SK-N-MC (cell line): ENCODE results near the gene REPS1.
"Not testable (repeated sequence)": the region's sequence is repeated elsewhere in the genome, so short reads cannot be mapped to it uniquely, and the experiment has no call there.

ENCODE experiments used
- DNase-seq: peaks from one replicate; pipeline ENCODE4 v3.0.0-alpha.2; 2011; ENCODE audit warnings: low read depth, low spot score
- H3K27ac ChIP-seq: fragments of 200-600 bp; sonication (generic); 2 replicates; pipeline ENCODE4 v1.5.1; 2016; ENCODE audit warnings: mixed run types
- H3K36me3 ChIP-seq: fragments of 200-600 bp; sonication (generic); 2 replicates; pipeline ENCODE4 v1.6.1; 2017; ENCODE audit warnings: antibody characterized with exemption, low read length, mixed read lengths; ENCODE audit not compliant: insufficient read depth
- H3K4me3 ChIP-seq: fragments of 200-600 bp; sonication (generic); 2 replicates; pipeline ENCODE4 v1.5.1; 2016
- H3K9ac ChIP-seq: fragments of 200-600 bp; sonication (generic); 2 replicates; pipeline ENCODE4 v1.8.0; 2017; ENCODE audit warnings: mixed run types, mixed read lengths; ENCODE audit not compliant: insufficient read length
- H3K9me3 ChIP-seq: fragments of 200-600 bp; sonication (generic); 2 replicates; pipeline ENCODE4 v1.6.1; 2017; ENCODE audit warnings: low read depth, mild to moderate bottlenecking, antibody characterized with exemption, low read length, moderate library complexity, mixed read lengths
- EZH2 ChIP-seq: fragments of 200-600 bp; sonication (generic); IDR thresholded peaks from one replicate; pipeline ENCODE4 v1.6.1; 2017; ENCODE audit warnings: antibody characterized with exemption
- FOXP2 ChIP-seq: optimal IDR thresholded peaks from 2 replicates; pipeline ENCODE3; 2011; ENCODE audit warnings: mild to moderate bottlenecking, moderate library complexity; ENCODE audit not compliant: insufficient read depth; ENCODE audit errors: extremely low read length, control extremely low read depth
- POLR2AphosphoS5 ChIP-seq: IDR thresholded peaks from 2 replicates; pipeline ENCODE4 v1.6.1; 2012; ENCODE audit warnings: mild to moderate bottlenecking, low read depth, low read length, borderline replicate concordance

Gene REPS1

DNA sequence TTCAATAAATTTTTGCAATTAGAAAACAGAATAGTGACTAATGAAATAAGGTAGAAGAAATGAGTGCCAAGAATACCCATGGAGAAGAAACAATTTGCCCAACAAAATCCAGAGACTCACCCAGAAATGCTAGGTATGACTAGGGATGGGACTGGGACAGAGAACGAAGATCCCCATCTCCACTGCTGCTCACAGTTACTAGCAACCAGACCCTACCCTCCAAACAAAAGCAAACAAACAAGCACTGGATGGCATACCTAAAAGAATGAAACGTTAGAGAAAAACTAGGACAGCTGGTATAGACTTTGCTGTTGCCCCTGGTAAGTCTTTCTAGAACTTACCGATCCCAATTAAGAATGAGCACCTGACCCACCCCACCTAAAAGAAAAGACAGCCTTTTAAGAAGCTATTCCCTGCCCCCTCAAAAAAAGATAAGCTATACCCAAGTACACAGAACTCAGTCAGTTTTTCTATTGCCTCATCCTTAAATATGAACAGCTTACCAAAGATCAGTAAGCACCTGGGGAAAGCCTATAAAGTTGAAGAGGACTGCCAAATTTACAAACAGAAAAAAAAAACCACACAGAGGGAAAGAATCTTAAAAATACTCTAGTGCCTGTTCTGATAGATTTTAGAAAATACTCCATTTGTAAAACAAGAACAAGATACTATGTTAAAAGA, 31.7 kb downstream of the REPS1 start:
- TF ChIP-seq EZH2: no peak
- TF ChIP-seq FOXP2: no peak
- no peak for TF ChIP-seq POLR2AphosphoS5
- H3K27ac ChIP-seq: no peak overlapping the region
- H3K4me3 ChIP-seq: no peak overlapping the region
- no peaks in the 10 kb centered on the region for H3K36me3 ChIP-seq
- H3K9me3 ChIP-seq: no peaks in the 10 kb centered on the region
- no peak for DNase-seq
- no peak overlapping the region for H3K9ac ChIP-seq

DNA sequence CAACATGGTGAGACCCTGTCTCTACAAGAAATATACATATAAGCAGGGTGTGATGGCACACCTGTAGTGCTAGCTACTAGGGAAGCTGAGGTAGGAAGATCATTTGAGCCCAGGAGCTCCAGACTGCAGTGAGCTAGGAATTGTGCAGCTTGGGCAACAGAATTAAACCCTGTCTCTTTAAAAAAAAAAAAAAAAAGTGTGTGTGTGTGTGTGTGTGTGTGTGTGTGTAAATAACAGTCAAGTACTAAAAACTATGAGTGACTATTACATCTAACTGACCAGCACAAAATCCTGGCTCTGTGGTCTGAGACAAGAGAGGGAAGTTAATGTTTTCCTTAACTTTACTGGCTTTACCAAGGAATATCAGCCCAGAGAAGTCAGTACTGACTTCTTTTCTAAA, 32.8 kb downstream of the REPS1 start:
- DNase-seq: no peak
- TF ChIP-seq FOXP2 (no peak), POLR2AphosphoS5 (no peak), EZH2 (no peak)
- Histone ChIP-seq H3K36me3 (no peaks in the 10 kb centered on the region), H3K4me3 (no peak overlapping the region), H3K27ac (no peak overlapping the region), H3K9ac (no peak overlapping the region), H3K9me3 (no peaks in the 10 kb centered on the region)

DNA sequence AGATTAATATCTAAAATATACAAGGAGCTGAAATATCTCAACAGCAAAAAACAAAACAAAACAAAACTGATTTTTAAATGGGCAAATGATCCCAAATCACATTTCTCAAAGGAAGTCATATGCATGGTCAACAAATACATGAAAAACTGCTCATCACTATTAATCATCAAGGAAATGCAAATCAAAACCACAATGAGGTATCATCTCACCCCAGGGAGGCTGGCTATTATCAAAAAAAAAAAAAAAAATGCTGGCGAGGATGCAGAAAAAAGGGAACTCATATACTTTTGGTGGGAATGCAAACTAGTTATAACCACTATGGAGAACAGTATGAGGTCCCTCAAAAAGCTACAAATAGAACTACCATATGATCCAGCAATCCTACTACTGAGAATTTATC, 34.6 kb downstream of the REPS1 start:
- DNase-seq: no peak
- Histone ChIP-seq H3K27ac (no peak overlapping the region), H3K4me3 (no peak overlapping the region), H3K36me3 (no peaks in the 10 kb centered on the region), H3K9me3 (no peaks in the 10 kb centered on the region), H3K9ac (no peak overlapping the region)
- TF ChIP-seq FOXP2 (no peak), POLR2AphosphoS5 (no peak), EZH2 (no peak)

DNA sequence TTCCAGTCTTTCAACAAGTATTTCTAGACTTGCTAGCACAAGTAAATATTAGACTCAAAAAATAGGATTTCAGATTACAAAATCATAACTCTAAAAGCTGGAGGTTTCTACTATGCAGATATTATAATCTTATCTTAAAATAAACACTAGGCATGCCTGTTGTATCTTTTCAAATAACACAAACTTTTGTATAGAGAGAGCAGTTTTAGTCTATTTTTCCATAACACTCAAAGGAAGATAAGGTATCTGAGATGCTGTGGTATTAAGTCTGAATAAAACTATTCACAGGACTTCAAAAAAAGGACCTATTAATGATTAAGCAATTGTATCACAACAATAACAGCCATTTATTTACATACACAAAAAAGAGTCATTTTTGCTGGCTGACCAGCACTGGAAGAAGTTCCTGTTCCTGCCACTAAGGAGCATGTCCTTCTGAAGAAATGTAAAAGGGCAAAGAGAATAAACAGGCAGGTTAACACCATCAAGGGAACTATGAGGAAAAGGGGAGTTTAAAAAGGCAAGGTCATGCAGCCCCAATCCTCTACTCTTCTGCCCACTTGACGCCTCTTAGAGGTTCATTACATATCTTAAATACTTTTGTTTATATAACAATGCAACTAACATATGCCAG, 39.4 kb downstream of the REPS1 start:
- H3K36me3 ChIP-seq: peaks cover 21% of the 10 kb centered on the region
- no peak overlapping the region for H3K4me3 ChIP-seq
- DNase-seq: no peak
- no peak overlapping the region for H3K27ac ChIP-seq
- no peak overlapping the region for H3K9ac ChIP-seq
- H3K9me3 ChIP-seq: no peaks in the 10 kb centered on the region
- TF ChIP-seq FOXP2 (no peak), POLR2AphosphoS5 (no peak), EZH2 (no peak)

GRCh38 chr6:138948004-138948403, 40.0 kb downstream of the REPS1 start:
- Histone ChIP-seq H3K9ac (no peak overlapping the region), H3K27ac (no peak overlapping the region), H3K4me3 (no peak overlapping the region), H3K9me3 (no peaks in the 10 kb centered on the region), H3K36me3 (peaks cover 26% of the 10 kb centered on the region)
- DNase-seq: no peak
- no peak for TF ChIP-seq POLR2AphosphoS5
- no peak for TF ChIP-seq EZH2

DNA sequence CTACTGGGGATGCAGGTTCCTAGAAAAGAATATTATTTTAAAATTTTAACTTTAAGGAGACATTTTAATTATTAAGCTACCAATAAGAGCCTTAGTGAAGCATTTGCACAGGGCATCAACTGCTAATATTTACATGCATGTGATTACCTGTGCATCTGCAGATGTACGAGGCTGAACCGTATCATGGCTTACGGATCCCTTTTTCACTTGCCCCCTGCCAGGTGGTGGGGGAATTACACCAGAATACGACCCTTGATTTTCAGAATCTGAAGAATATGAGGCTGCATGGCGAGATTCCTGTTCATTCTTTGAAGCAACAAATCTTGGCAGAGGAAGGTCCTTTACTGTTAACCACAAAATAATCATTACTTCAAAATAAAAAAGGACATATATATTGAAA, 42.7 kb downstream of the REPS1 start:
- TF ChIP-seq EZH2: no peak
- TF ChIP-seq POLR2AphosphoS5: no peak
- no peak for TF ChIP-seq FOXP2
- Histone ChIP-seq H3K9me3 (no peaks in the 10 kb centered on the region), H3K9ac (no peak overlapping the region), H3K36me3 (peaks cover 35% of the 10 kb centered on the region), H3K4me3 (no peak overlapping the region), H3K27ac (no peak overlapping the region)
- DNase-seq: no peak

DNA sequence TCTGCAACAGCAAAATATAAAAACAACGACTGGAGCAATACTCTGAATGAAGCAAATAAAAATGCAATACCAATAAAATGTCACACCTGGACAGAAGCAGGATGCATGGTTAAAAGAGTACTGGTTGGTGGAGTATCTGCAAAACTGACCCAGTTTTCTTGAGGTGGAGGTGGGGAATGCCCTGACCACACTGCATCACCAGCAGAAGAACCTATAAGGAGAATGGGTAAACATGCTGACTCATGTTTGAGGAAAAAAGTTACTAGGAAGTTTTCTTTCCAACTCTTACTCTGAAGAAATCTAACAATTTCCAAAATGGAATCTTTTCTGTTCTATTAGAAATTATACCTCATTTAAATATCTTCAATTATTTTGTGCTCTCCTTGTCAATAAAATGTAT, 43.6 kb downstream of the REPS1 start:
- peak overlapping the region; percentile 39; the same call in 1 of the 2 replicates for H3K27ac ChIP-seq
- no peaks in the 10 kb centered on the region for H3K9me3 ChIP-seq
- H3K9ac ChIP-seq: no peak overlapping the region
- peaks cover 42% of the 10 kb centered on the region for H3K36me3 ChIP-seq
- no peak overlapping the region for H3K4me3 ChIP-seq
- DNase-seq: no peak
- TF ChIP-seq EZH2 (no peak), POLR2AphosphoS5 (no peak), FOXP2 (no peak)

- no peak overlapping the region for H3K4me3 ChIP-seq
- no peak for TF ChIP-seq POLR2AphosphoS5
- TF ChIP-seq EZH2: no peak
- TF ChIP-seq FOXP2: no peak
- H3K36me3 ChIP-seq: peaks cover 52% of the 10 kb centered on the region
- no peak overlapping the region for H3K9ac ChIP-seq
- no peaks in the 10 kb centered on the region for H3K9me3 ChIP-seq
- DNase-seq: no peak
- H3K27ac ChIP-seq: peak overlapping the region; percentile 22; the same call in 1 of the 2 replicates
These were observed 44.9 kb downstream of the REPS1 start for GRCh38 chr6:138943089-138943625.

DNA sequence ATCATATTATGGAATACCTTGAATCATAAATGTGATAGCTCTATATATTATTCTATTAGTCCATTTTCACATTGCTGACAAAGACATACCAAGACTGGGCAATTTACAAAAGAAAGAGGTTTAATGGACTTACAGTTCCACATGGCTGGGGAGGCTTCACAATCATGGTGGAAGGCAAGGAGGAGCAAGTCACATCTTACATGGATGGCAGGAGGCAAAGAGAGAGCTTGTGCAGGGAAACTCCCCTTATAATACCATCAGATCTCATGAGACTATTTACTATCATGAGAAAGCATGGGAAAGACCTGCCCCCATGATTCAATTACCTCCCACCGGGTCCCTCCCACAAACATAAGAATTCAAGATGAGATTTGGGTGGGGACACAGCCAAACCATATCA, 51.2 kb downstream of the REPS1 start:
- H3K36me3 ChIP-seq: peaks cover 49% of the 10 kb centered on the region
- not testable (repeated sequence) for H3K4me3 ChIP-seq, H3K27ac ChIP-seq, DNase-seq, H3K9me3 ChIP-seq, H3K9ac ChIP-seq
